Stimulated activated CD4-positive, alpha-beta T cell treated with anti-CD3 and anti-CD28 coated beads, Interleukin-1b, Interleukin-23, amount 100 ng/mL, for 48 hours (primary cell): ENCODE data around the gene PTPRD.

Experiments used
- DNase-seq: peaks from one replicate; pipeline ENCODE4 v3.0.0-alpha.2; 2020

Gene PTPRD

DNA sequence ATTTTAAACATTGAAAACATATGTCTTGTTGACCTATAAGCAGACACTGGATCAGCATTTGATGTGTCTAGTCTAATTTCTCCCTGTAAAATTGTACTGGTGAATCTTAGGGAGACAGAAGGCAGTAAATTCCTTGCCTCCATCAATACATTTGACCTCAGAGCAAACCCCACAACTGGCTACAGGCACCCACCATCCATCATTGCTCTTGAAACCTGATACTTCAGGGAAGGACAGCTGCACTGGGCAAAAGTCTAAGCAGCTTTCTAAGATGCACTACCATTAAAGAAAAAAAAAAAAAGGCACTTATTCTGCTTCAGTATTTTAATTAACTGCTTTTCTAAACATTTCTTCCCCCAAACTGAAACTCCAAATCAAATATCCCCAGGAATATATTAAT, 1761.9 kb downstream of the PTPRD start:
- no peak for DNase-seq

DNA sequence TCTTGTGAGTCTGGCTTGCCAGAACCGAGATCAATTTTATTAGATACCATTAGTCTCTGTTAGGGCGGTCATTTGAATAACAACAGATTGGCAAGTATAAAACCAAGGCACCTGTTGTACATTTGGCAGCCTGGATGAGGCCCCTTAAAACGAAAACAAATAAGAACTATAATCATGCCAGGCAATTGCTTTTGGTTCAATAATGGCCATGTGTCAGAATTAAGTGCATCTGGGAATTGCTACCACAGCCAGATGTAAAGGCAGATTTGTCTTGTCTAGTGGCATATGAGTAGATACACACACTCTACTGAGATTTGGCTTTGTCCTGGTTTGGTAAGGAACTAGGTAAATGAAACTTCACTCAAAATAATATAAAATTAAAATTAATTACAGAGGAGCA, 1767.0 kb downstream of the PTPRD start:
- DNase-seq: no peak

DNA sequence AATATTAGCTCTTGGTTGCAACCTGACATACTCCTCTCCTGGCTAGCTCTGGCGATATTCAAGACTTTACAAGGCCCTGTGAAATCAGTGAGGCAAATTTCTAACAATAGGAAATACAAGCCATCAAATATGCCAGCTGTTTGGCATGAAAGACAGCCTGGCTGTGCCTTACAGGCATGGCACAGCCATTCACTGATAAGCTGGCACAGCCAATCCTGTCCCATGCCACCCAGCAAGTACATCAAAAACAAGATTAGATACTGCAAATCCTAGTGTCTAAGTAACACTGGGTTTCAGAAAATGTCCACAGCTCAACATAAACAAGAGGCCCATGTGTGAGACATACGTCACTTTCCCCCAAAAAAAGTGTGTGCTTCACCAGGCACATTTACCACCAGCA, 1767.4 kb downstream of the PTPRD start:
- no peak for DNase-seq

DNA sequence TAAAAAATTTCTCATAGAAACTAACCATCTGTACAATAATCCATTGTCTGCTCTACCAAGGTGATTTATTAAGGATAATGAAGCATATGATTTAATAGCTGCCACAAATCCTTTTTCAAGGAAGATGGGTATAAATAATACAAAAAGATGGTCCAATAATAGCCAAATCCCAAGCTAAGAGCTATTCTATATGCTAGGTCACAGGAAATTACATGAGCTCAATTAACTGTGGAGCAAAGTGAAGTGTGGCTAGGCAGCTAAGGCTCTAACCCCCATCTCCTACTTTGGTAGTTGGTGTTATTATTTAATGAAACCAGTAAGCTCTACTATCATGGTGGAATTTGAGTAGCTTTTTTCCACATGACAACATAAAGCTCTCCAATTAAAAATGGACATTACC, 1768.3 kb downstream of the PTPRD start:
- DNase-seq: no peak

DNA sequence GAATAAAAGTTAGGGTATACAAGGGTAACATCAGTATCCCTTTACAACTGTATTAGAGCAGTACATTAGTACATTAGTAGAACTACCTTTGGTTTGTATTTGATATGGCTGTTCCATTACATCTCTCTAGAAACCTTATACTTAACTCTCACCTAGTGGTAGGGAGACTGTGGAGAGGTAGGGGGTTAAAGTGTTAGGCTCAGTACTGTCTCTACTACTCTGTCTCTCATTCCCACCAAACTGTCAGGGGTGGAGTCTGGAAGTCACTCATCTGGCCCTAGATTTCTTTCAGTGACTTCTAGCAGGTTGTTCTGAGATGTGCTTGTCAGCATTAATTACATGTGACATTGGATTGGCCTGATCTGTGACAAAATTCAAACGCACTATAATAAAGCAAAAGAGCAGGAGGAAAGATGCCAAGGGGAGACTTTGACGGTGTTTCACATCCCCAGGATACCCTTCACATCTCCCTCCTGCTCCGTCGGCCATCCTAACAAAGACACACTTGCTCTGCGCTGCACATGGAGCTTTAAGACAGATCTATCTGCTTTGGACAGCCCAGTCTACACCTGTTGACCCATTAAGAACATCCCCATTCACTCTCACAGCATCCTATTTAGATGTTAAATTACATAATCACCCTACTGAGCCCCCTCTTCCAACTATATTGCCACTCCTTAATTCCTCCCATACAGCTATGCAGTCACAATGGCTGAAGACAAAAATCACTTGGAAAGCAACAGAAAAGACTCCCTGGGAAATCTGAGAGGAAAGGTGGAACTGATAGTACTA, 1770.2 kb downstream of the PTPRD start:
- DNase-seq: no peak

DNA sequence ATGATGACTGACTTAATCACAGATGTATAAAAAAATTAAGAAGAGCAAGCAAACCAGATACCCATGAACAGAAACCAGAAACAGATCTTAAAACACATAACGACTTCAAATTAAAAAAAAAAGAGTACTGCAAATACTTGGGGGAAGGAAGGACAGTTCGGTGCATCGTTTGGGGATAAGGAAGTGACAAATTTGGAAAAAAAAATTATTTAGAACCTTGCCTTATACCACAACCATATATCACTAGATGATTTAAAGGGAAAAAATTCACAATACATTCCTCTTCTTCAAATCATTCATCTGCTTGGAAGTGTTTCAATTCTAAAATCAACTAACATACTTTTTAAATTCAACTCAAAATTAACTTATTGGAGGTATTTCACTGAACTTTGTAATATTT, 1774.7 kb downstream of the PTPRD start:
- DNase-seq: no peak

DNA sequence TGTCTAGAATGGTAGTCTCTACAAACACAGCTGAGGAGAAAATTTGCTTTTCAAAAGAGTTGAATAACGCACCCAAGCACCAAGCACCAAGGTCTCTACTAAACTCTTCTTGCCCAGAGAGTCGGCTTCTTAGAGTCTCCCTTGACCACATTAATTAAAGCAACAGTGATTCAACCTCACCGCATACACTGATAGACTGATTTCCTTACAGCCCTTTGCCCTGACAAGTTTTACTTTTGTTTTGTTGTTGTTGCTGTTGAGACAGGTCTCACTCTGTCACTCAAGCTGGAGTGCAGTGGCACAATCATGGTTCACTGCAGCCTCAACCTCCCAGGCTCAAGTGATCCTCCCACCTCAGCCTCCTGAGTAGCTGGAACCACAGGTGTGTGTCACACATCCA, 1777.5 kb downstream of the PTPRD start:
- DNase-seq: no peak

DNA sequence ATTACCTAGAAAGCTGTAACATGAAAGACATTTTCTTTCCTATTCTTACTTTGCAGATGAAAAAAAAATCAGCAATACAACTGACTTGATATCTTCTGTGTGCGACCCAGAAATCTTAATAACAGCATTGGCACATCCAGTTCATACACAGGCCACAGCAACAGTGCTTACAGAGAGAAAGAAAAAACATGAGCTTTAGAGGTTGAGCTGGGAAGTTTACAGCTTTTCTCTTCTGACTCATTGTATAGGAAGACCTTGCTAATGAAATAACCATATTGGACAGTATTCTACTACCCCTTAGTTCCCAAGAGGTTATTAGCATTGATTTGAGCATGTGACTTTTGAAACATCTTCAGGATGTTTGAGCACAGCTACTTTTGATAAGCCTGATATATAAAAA, 1779.8 kb downstream of the PTPRD start:
- DNase-seq: no peak

DNA sequence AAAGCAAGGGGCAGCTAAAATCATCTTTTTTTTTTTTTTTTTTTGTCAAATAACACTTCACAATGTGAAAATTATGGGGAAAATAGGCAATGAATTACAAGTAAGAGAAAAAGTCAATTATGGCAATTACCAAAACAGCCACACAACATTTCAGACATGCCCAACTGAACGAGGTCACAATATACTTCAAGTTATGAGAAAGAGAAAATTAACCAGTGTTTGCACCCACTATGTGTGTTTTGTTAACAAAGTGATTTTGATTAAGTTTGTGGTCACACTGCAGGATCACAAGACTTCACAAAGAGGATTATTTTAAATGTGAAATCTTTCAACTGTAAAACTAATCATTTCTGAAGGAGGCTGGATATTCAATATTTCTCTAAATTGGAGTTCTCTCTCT, 1780.4 kb downstream of the PTPRD start:
- no peak for DNase-seq

DNA sequence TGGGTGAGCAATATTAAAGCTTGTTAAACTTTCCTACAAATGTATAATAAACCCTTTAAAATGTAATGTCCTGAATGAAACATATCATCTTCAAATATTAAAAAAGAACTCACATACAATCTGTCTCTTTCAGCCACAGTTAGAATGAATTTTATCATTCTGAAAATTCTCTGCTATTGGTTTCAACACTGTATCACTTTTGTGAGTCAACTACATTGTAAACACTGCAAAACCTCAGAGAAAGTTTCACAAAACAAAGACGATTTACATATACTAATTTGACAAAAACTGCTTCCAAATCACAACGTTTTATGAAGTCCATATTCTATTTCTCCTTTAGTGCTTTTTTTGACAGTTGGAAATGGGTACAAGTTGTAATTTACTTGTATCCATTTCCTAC, 1781.2 kb downstream of the PTPRD start:
- no peak for DNase-seq

DNA sequence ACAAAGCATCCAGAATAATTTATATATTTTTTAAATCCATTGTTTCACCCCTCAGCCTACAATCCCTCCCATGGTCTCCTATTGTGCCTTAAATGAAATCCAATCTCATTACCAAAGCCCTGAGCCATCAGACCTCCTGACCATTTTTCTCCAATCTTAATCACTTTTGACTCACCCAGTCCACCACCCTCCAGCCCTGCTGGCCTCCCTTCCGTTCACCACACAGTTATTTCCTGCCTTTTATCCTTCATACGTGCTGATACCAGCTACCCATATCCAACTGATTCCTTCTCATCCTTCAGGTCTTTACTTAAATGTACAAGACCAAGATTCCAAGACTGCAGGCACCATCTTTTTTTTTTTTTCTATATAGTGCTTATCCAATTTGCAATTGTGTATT, 1786.5 kb downstream of the PTPRD start:
- DNase-seq: no peak

DNA sequence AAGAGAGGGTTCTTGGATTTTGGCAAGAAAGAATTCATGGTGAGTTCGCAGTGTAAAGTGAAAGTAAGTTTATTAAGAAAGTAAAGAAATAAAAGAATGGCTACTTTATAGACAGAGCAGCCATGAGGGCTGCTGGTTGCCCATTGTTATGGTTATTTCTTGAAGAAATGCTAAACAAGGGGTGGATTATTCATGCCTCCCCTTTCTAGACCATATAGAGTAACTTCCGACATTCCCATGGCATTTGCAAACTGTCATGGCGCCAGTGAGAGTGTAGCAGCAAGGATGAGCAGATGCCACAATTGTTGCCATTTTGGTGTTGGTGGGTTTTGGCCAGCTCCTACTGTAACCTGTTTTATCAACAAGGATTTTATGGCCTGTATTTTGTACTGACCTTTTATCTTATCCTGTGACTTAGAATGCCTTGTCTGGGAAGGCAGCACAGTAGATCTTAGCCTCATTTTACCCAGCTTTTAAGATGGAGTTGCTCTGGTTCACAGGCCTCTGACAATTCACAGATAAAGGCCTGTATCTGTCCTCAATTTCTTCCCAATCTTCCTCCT, 1787.1 kb downstream of the PTPRD start:
- DNase-seq: no peak

DNA sequence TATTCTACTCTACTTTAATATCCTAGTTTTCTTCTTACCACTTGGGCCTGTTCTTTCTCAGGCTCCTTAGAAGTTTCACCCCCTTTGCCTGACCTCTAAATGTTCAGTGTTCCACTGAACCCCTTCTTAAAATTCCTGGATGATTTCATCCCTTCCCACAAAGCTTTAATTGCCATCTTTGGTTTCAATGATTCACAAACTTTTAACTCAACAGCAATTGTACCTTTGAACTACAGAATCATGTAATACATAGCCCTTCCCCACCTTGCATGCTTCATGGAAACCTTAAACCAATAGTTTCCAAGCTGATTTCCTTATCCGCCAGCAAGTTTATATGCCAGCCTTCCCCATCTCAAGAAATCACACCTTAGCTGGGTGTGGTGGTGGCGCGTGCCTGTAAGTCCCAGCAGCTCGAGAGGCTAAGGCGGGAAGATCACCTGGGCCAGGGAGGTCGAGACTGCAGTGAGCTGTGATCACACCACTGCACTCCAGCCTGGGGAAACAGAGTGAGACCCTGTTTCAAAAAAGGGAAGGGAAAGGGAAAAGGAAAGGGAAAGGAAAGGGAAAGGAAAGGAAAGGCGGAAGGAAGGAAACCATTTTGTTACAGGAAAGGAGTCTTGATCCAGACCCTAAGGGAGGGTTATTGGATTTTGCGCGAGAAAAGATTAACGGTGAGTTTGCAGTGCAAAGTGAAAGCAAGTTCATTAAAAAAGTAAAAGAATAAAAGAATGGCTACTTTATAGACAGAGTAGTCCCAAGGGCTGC, 1789.5 kb downstream of the PTPRD start:
- DNase-seq: no peak

DNA sequence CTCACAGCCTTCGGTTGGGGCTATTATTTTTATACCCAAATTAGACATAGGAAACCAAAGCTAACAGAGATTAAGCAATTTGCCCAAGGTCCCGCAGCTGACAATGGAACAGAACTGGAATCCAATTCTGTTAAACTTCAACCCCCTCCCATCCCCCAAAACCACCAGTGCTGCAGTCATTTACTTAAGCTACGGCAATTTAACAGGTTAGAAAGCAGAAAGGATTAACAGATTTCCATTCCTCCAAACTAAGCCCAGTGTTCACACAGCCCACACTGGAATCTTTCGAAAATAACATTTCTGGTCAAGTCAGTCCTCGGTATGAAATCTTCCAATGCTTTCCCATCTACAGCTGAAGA, 1790.2 kb downstream of the PTPRD start:
- DNase-seq: no peak

DNA sequence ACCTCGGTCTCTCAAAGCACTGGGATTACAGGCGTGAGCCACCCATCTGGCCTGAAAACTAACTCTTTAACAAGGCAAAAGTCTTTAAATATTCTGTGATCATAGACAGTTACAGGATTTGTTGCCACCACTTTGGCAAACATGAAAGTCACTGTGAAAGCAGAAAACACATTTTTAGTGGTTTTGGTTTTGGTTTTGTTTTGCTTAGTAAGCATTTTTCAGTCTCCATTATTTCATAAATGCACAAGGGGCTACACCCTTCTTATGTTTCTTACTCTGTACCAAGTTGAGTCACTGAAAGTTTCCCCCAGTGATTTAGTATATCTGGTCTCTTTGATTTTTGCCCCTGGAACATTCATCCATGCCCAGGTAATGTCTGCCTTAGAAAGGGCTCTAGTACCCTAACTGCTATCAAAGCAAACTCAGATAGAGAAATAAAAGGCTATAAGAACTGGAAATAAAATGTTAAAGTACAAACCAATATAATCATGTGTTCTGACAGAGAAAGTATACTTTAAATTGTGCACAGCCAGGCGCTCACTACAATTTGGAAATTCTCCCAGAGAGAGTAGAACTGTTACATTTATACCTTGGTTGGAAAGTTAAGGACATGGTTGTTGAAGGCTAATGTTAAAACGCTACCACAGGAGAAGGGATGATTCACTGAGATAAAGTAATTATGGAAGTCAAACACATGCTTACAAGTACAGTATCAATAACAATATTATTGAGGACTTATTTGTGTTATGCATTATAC, 1790.7 kb downstream of the PTPRD start:
- no peak for DNase-seq

DNA sequence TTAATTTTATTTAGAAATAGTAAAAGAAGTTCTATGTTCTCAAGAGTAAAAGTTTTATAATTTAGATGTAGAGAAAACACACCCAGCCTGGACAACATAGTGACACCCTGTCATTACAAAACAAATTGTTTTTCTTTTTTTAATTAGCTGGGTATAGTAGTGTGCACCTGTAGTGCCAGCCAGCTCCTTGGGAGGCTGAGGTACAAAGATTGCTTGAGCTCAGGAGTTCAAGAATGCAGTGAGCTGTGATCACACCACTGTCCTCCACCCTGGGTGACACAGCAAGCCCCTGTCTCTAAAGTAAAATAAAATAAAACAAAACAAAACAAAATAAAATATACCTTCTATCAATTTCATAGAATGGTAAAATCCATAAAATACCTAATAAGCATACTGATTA, 1795.5 kb downstream of the PTPRD start:
- DNase-seq: no peak

DNA sequence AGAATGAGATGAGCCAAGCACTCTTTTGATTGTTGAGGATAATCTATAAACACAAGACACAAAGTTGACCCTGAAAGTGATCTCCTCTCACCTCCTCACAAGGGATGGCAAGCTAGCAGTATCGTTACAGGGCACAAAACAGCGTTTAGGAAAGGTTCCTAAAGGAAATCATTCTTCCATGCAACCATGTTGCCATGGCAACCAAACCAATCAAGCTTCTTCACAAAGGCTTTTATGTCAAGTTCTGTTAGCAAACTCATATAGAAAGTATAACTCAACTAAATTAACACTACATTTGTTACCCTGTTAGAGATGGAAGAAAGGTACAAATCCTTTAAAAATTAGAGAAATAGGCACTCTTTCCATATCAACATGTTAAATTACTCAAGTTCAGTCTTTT, 1796.4 kb downstream of the PTPRD start:
- no peak for DNase-seq

DNA sequence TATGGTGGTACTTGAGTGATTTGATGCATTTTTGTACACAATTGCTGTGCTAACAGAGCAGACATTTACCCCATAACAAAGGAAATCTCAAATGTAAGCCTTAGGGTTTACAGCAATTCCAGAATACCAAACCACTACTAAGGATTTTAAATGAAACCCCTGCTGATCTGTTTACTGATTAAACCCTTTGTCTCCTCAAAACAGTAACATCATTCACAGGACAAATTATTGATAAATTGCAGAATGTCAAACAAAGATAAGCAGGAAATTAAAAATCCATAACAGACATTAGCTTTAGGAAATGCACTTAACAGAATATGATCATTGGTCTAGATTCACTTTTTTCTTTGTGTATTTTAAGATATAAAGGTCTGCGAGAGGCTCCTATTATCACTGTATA, 1796.9 kb downstream of the PTPRD start:
- DNase-seq: no peak

DNA sequence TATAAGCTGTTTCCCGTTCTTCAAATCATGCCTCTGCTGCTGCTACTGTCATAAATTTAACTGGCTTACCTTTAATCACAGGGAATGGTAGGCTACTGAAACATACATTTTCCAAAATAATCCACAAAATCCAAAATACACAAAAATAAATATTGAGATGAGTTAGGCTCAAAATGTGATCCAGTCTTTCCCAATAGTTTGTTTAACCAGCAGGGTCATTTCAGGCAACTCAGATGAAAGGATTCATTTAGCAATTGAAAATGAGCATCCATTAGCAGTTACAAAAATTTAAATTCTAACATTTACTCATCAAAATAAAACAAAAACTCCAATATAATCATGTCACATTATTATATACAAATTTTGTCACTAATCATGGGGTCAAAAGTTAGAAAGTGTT, 1797.6 kb downstream of the PTPRD start:
- DNase-seq: no peak

DNA sequence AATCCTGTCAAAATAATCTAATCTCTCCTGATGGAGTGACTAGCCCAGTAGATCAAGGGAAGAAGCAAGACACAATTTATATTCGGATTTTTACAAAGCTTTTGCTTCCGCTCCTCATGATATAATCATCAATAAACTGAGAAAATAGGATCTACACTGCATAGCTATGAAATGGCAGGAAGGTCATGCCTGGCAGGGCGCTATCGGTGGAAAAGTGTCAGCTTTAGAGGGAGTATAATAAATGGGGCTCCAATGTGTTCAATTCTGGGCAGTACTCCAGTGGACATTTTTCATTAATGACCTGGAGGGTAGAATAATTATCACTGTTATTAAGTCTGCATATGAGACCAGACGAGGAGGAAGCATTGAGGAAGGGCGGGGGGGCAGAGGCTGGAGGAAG, 1799.9 kb downstream of the PTPRD start:
- DNase-seq: no peak

DNA sequence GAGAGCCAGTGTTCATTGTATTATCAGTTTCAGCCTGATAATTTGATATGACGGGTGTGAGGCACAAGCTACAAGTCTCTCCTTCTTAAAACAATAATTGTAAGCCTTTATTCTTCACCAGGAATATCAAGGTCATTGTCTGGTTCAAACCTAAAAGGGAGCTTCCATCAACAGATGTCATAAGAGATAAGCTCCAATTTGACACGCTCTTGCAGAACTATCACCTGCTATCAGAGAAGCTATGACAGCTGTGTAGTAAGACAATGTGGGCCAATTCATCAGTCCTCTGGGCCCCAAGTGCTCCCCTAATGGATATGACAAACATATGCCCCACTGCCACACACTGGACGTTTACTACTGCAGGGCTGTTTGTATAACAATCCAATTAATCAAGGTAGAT, 1803.1 kb downstream of the PTPRD start:
- no peak for DNase-seq

DNA sequence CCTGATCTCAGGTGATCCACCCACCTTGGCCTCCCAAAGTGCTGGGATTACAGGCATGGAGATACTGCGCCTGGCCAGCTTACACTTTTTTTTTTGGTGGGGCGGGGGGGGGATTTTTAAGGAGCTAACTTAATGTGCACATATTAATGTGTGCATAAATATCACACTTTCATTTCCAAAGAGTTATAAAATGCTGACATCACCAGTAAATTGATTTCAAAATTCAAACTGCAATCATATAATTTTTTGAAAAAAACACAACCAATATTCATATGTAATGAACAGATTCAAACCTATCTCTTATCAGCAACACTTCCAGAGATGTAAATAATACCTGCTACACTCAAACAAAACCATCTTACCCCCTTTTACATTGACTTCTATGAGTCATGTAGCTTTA, 1806.7 kb downstream of the PTPRD start:
- no peak for DNase-seq

DNA sequence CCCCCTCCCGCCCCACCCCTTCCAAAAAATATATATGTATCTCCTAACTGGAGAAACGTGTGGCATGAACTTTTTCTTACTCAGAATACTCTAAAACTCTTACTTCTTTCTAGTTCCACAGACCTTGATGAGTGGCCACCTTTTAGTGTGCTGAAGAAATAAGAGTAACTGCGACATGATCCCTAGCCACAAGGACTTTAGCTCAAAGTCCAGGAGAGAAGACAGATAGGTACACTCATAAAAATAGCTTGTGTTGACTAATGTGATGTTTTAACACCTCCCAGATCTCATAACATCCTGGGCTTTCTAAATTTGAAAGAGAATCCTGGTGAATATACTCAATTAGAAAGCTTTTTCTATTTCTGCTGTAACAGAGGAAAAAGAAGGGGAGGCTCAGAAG, 1808.2 kb downstream of the PTPRD start:
- no peak for DNase-seq

DNA sequence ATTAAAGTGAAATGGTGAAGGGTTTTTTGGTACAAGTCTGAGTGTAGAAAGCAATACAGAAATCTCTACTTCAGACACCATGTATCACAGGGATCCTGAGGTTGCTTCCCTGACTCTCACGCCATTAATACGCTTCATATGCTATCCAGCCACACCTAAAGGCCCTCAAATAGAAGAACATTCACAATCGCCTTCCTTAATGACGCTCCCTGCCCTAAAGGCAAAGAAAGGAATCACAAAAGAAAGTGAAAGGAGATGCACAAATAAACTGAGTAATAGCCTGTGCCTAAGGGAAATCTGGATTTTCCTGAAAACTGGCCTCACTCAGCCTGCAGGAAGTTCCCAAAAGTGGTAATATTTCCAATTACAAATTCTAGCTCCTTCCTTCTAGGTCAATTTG, 1810.6 kb downstream of the PTPRD start:
- no peak for DNase-seq
